Activated CD4-positive, alpha-beta T cell treated with anti-CD3 and anti-CD28 coated beads, Interleukin-2, amount 50 U/mL, for 24 hours (primary cell): ENCODE data around the gene ASB2.

Experiments used
- DNase-seq, 2 donors: peaks; one replicate each; pipeline ENCODE4 v3.0.0-alpha.2; 2020; ENCODE audit warnings: low read depth in 1 of 2, low spot score in 1 of 2

Gene ASB2, protein sequence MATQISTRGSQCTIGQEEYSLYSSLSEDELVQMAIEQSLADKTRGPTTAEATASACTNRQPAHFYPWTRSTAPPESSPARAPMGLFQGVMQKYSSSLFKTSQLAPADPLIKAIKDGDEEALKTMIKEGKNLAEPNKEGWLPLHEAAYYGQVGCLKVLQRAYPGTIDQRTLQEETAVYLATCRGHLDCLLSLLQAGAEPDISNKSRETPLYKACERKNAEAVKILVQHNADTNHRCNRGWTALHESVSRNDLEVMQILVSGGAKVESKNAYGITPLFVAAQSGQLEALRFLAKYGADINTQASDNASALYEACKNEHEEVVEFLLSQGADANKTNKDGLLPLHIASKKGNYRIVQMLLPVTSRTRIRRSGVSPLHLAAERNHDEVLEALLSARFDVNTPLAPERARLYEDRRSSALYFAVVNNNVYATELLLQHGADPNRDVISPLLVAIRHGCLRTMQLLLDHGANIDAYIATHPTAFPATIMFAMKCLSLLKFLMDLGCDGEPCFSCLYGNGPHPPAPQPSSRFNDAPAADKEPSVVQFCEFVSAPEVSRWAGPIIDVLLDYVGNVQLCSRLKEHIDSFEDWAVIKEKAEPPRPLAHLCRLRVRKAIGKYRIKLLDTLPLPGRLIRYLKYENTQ

DNA sequence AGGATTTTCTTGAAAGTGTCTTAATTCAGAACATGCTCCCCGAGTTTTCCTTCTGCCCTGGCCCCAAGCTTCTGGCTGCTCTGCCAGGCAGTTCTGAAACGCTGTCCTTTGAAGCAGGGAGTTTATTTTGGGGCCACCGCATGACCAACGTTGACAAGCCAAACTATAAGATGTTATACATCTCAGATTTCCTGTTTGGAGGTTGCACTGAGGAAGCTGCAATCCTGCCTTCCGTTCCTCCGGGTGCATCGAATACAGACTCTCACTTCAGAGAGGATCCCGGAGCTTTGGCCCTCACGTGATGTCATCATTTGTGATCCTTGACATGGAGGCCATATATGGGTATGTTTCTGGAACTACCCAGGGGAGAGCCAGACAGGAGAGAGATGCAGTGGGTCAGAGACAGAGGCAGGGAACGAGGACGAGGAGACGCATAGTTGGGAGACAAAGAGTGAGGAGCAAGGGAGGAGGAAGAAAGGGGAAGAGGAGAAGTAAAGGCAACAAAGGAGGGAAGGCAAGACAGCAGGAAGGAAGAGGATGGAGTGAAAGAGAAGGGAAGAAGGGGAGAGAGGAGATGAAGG, at the start of gene ASB2:
ASB2 (minus strand) TSS at position 94 of the 581 bp plus-strand sequence. CDS start 12,031 bp downstream, outside the sequence.
- DNase-seq = no peak

DNA sequence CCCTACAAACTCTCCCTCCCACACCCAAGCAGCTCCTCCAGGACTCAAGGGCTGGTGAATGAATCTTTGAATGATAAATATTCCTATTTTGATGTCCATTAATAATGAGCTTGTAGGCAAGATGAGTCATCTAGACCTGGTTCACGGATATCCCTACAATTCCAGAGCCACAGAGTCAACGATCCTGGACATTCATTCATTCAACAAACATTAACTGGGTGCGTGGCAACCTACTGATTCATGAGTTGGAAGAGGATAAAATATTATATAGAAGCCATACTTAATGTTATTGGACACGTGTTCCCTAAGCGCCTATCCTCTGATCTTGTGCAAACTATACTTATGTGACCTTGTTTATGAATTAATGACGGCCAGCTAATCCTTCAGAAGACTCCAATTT, 49.4 kb upstream of the ASB2 start:
- no peak for DNase-seq

DNA sequence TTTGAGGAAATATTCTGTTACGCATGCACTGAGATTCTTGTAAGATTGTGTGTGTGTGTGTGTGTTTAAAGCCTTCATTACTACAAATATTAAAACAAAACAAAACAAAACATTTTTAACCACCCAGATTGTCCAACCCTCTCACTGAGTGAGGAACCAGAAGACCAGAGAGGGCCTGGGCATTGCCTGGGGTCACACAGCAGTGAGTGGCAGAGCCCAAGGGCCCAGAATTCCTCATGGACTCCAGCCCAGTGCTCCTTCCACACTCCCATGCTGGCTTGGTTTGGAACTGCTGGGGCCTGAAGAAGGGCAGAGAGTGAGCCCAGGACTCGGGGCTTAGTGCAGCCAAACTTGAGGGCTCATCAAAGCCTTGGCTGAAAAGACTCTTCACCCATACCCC, 48.2 kb upstream of the ASB2 start:
- DNase-seq = no peak

DNA sequence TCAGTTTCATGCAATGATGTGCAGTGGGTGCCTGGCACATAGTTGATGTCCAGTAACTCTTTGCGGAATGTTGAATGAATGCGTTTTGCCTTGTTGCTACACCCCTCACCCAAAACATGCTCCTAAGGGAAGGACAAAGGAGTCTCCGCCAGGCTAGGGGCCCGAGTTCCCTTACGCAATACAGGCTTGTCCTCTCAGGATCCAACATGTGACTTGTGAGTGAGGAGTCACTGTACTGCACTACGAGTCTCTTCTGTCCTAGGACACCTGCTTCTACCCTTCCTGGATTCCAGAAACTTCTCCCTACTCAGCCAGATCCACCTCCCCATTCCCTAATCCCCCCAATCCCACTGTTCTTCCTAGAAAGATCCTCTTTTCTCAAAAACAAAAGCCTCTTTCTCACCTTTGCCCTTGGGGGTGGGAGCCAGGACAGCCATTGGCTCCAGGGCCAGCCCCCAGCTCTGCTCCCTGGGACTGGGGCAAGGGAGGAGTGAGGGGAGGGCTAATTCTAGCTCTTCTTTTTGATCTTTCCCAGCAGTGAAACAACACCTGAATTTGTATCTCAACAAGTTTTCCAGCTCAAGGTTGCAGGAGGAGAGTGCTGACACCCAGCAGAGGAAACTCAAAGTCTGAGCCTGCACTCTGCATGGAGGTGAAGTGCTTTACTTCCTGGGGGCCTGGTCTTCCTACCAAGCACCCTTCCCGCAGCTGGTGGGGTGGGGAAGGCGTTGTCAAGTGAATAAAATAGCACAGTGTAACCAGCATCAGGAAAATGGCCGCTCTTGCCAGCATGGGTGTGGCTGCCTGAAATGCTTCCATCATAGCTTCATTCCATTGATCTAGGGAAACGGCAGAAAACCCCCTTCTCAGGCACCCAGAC, 46.4 kb upstream of the ASB2 start:
- DNase-seq = no peak

DNA sequence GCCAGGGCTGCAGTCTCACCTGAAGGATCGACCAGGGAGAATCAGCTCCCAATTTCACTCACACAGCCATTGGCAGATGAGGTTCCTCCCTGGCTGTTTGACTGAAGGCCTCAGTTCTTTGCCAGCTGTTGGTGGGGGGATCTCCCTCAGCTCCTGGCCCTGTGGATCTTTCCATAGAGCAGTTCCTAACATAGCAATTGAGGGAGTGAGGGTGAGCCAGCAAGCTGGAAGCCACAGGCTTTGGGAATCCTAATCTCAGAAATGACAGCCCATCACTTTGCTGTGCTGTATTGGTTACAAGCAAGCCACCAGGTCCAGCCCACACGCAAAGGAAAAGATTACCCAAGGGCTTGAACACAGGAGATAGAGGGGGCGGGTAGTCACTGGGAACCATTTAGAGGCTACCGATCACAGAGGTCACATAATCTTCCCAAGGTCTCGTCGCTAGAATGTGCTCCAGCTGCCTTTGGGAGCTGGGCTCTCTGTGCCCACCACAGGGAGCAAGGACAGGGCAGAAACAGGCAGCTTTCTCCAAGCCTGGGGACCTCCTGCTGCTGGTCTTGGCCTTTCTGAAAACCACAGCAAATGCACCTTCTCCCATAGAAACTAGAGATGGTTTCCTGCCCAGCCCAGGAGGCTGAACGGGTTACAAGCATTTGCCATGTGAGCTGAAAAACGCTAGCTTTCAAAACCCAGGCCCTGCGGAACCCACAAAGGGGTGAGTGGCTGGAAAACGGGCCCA, 45.2 kb upstream of the ASB2 start:
- no peak for DNase-seq

DNA sequence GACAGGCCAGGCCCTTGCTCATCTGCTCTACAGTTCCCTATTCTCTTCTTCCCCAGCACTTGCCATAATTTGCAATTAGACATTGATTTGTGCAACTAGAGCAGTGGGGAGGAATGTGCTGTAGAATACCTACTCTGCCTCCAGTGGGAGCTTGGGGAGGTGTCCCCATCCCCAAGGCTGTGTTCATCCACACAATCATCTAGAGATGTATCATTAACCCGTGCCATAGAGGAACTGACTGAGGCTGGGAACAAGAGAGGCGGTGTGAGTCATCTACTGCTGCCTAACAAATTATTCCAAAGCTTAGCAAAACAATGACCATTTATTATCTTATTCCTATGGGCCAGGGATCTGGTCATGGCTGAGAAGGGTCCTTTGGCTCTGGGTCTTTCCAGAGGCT, 44.6 kb upstream of the ASB2 start:
- DNase-seq = no peak

DNA sequence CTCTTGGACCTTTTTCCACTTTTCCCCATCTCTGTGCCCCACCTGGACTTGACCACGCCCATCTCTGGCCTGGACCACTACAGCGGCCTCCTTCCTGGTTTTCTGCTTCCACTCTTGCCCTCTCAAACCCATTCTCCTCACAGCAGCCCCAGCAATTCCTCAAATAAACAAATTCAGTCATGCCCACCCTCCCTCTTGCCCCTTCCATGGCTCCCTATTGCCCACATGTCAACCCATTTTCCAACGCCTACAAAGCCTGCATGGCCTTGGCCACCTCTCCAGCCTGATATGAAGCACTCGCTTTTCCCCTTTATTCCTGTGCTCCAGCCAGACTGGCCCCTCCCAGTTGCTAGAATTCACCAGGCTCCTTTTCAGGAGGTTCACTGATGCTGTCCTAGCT, 43.9 kb upstream of the ASB2 start:
- no peak for DNase-seq

DNA sequence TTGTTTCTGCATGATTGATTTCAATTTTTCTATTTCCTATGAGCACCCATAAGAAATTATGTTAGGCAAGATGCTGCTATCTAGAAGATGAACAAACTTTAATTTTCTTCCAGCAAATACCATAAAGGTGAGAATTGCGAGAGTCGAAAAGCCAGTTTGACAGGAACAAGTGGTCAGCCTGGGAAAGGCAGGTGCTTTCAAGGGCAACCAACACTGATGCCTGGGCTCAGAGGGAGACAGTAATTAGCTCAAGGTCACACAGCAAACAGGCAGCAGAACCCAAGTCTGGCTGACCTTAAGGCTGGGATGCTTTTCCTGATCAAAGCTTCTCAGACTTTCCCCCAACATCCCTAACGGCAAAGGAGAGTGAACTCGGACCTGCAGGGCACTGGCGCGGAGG, 43.0 kb upstream of the ASB2 start:
- DNase-seq = no peak

DNA sequence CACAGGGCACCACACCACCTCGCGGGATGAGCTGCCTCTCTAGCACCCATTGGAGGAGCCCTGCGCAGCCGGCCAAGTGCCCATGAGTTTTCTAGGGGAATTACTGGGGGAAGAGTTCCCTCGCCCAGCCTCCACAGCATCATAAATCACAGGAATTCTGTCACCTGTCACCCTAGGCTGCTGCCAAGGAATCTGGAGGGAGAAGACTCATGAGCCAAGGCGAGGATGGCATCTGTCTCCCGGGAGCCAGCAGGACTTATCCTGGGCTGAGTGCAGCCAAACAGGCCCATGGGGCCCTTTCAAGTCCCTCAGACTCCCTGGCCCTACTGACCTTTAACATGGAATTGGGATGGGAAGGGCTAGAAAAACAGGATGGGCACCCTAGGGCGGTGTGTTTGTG, 41.9 kb upstream of the ASB2 start:
- no peak for DNase-seq

DNA sequence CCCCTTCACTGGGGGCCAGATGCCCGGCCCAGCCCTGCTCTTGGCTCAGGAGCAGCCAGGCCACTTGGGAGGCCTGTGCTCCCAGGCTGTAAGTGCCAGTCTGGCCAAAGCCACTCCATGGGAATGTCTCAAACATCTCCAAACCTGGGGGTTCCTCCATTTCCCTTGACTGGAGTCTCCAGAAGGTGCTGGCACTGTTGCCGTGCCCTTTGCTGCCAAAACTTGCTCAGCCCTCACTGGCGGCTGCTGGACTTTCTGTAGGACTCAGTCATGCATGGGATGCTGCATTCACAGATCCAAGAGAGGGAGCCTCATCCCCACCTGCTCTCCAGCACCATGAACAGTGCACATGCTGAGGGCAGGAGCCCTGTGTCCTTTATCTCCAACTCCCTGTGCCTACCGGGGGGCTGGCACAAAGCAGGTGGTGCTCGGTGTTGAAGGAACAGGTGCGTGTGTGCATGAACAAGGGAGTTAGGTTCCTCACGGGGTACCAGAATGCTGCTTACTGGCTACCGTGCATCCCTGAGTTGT, 40.1 kb upstream of the ASB2 start:
- no peak for DNase-seq

DNA sequence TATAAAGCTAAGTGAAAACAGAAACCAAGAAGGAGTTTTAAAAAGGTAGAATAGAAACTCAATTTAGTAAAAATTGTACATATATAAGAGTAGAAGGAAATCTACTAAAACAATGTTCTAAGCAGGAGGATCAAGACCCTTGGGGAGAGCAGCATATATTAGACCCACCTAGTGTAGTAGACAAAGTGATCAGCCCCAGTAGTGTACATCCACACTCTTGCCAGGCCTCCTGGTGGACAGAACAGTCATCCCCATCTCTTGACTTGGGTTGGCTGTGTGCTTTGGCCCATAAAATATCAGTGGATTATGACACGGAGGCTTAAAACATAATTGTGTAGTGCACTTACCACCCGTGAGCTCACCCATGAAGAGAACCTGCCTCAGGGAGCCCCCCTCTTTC, 38.9 kb upstream of the ASB2 start:
- no peak for DNase-seq

DNA sequence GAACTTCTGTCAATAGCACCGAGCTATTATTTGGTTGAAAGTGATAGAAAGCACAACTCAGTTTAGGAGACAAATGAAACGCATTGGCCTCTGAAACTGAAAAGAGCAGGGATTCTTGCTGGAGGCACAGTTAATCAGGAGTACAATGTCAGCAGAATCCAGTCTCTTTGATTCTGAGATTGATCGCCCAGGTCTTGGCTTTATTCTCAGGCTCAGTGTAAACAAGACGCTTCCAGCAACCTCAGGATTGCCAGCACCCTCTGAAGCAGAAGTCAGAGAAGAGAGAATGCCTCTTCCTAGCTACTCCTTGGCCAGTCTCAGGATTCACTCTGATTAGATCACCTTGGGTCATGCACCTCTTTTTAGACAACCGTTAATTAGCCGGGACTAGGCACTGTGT, 38.0 kb upstream of the ASB2 start:
- DNase-seq = no peak

DNA sequence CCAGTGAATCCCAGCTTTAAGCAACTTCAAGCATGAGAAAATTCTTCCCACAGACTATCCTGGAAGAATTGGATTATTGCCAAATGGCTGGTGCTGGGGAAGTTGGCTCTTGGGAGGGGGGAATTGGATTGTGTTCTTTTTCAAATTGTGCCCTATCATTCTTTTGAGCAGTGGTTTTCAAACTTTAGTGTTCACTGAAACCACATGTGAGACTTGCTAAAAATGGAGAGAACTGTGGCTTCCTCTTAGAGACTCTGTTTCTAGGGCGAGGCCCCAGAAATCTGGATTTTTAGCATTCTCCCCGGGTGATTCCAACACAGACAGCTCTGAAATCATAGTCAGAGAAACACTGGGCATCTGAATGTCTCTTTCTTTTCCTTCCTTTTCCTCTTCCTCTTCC, 35.4 kb upstream of the ASB2 start:
- DNase-seq = no peak

DNA sequence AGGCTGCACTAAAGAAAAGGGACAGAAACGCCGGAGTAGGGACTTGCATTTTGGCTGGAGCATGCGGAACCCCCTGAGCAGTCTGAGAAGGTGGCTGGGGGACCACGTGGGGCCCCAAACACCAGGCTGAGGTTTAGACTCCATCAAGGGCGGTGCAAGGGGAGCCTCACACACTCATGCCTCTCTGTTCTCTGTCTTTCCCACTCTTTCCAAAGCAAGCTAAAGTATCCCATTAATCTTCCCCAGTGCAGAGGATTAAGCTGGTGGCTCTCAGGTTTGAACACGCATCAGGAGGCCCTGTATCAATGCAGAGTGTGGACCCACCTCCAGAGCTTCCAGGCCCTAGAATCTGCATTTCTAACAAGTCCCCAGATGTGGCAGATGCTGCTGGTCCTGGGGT, 34.3 kb upstream of the ASB2 start:
- DNase-seq = no peak

DNA sequence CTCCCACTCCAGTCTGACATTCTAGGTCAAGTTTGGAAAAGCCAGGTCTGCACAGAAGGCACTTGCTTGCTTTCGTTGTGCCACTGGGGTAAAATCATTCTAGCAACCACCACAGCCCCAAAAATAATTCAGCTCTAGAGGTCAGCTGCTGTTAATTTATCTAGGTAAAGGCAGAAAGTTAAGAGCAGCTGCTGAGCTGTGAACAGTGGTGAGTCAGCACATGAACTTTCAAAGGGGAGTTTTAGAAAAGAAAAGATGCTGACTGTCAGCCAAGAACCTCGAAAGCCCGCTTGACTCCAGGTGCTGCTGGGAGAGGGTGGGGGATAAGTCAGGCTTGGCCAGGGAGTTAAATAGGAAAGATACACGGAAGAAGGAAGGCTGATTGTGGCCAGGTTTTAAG, 33.4 kb upstream of the ASB2 start:
- no peak for DNase-seq

DNA sequence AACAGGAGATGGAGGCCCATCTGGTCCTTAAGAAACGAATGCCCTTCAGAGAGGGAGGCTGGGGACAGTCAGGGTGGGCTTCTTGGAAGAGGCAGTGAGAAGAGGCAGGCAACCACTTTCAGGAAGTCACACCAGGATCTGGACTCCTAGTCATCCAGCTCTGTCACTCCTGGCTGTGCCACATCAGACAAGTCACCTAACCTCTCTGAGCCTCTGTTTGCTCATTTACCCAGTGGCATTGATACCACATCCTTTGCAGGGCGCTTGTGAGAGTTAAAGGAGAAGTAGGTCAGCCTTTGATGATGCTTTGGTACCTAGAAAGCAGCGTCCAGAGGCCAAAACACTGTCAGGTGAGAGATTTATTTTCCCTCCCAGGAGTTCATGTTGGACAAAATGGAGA, 31.9 kb upstream of the ASB2 start:
- DNase-seq = no peak

DNA sequence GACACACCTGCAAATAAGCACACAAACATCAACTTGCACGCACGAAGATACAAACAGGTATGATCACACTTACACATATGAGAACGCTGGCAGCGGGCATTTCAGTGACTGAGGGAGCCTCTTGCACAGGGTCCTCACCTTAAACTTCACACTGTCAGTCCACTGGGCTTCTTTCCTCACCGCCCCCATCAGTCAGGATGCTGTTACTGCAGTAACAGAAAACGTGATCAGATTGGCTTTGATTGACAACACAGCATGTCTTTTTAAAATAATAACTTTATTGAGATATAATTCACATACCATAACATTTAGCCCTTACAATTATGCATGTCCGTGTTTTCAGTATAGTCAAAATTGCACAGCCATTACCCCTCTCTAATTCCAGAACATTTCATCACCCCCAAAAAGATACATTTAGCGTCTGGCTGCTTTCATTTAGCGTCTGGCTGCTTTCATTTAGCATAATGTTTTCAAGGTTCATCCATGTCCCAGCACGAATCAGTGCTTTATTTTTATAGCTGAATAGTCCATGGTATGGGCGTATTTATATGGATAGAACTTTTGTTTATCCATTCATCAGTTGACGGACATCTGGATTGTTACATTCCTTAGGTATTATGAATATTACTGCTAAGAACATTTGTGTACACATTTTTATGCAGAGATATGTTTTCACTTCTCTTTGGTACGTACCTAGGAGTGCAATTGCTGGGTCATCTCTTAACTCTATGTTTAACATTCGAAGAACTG, 29.1 kb upstream of the ASB2 start:
- no peak for DNase-seq

DNA sequence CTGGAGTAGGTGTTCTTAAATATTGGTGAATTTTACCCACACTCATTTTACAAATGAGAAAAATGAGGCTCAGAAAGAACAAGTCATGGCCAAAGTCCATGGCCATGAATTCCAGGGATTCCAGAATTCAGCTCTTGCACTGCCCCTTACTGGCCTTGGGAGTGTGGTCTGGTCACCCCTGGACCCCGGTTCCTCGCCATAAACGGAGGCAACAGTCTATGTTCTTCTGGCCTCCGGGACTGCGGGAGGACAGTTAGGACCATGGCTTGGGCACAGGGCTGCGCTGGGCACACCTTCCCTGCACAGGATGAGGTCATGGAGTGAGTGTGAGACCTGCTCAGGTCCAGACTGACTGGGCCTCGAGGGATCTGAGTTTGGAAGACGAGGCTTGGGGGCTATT, 27.6 kb upstream of the ASB2 start:
- no peak for DNase-seq

DNA sequence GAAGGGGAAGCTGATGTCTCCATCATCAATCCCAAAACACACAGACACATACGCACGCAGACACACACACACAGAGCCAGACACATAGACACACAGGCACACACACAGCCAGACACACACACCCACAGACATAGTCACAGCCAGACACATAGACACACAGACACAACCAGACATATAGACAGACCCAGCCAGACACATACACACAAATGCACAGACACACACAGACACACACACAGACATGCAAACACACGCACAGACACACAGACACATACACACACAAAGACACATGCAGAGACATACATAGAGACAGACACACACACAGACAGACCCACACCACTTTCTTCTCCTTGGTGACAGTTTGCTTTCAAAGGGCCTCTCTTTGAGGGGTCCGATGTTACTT, 27.0 kb upstream of the ASB2 start:
- DNase-seq = no peak
